Karpas-422 (cell line): ENCODE measurements around the gene RGS3. TPM values are rescaled to one million over a fixed set of nuclear protein-coding genes. Genes with fewer than 3 reads are reported as not detected.

Experiments used
- DNase-seq: peaks from one replicate; pipeline ENCODE4 v3.0.0-alpha.2; 2015
- H2AFZ ChIP-seq: fragments of 200-600 bp; sonication (generic); 2 replicates; pipeline ENCODE4 v1.6.1; 2014; ENCODE audit warnings: antibody characterized with exemption, low read length, mixed read lengths
- H3K27ac ChIP-seq: fragments of 200-600 bp; sonication (generic); 2 replicates; pipeline ENCODE4 v1.5.1; 2014; ENCODE audit warnings: mild to moderate bottlenecking, low read length, moderate library complexity
- H3K27me3 ChIP-seq: fragments of 200-600 bp; sonication (generic); 2 replicates; pipeline ENCODE4 v1.6.1; 2014; ENCODE audit warnings: low read length, mixed read lengths
- H3K36me3 ChIP-seq: fragments of 200-600 bp; sonication (generic); 2 replicates; pipeline ENCODE4 v1.6.1; 2014; ENCODE audit warnings: low read length, mixed read lengths; ENCODE audit not compliant: insufficient read depth
- H3K4me1 ChIP-seq: fragments of 200-600 bp; sonication (generic); 2 replicates; pipeline ENCODE4 v1.6.1; 2014; ENCODE audit warnings: mild to moderate bottlenecking, low read length, mixed read lengths
- H3K4me2 ChIP-seq: fragments of 200-600 bp; sonication (generic); 2 replicates; pipeline ENCODE4 v1.6.1; 2014; ENCODE audit warnings: low read length, low read depth, mild to moderate bottlenecking; ENCODE audit not compliant: poor library complexity, severe bottlenecking
- H3K4me3 ChIP-seq: fragments of 200-600 bp; sonication (generic); 2 replicates; pipeline ENCODE4 v1.5.1; 2014; ENCODE audit warnings: mild to moderate bottlenecking, antibody characterized with exemption, low read length, mixed read lengths
- H3K79me2 ChIP-seq: fragments of 200-600 bp; sonication (generic); 2 replicates; pipeline ENCODE4 v1.6.1; 2014; ENCODE audit warnings: mild to moderate bottlenecking, low read length, mixed read lengths
- H3K9ac ChIP-seq: fragments of 200-600 bp; sonication (generic); 2 replicates; pipeline ENCODE4 v1.6.0; 2014; ENCODE audit warnings: low read length
- H3K9me2 ChIP-seq: fragments of 200-600 bp; sonication (generic), shearing (Covaris generic); replicated peaks from 2 replicates; pipeline ENCODE4 v1.6.0; 2014; ENCODE audit warnings: mild to moderate bottlenecking, low read length, moderate library complexity; ENCODE audit not compliant: insufficient read depth
- H3K9me3 ChIP-seq: fragments of 300-700, 200-600 bp; sonication (generic); 2 replicates; pipeline ENCODE4 v1.6.1; 2014; ENCODE audit warnings: low read length, mixed read lengths
- H4K20me1 ChIP-seq: fragments of 200-600 bp; sonication (generic); 2 replicates; pipeline ENCODE4 v1.6.1; 2014; ENCODE audit warnings: mild to moderate bottlenecking, antibody characterized with exemption, low read length, low read depth; ENCODE audit not compliant: insufficient read depth
- total RNA-seq: library from RNA; depleted of rRNA; stranded (reverse); fragments of >200 nt; shearing (Covaris generic); gene quantifications from 2 replicates; pipeline ENCODE4 v1.2.3, GENCODE V29; 2014; ENCODE audit warnings: low replicate concordance

Gene RGS3
- total RNA-seq, 1 experiment from 2014 or later: 1.3 TPM

DNA sequence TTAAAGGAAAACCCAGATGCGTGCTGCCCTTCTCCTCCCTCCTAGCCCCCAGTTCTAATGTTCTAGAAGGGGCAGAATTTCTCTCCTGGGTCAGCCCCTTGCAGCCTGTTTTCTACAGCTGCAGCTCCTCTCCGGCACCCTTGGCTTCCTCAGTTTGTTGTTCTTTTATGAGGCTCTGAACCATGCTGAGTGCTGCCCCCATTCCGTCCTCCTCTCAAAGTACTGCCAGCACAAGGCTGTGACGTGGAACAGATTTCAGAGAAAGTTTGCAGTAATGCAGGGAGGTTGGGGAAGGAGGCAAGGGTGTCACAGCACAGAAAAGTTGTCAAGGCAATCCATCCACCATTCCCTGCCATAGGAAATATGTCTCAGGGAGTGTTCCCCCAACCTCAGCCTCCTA is 63.3 kb downstream of the RGS3 start:
- H3K4me2 ChIP-seq: no peak overlapping the region
- H3K9ac ChIP-seq: no peak overlapping the region
- H3K27me3 ChIP-seq: no peaks in the 10 kb centered on the region
- H3K9me2 ChIP-seq: no peaks in the 10 kb centered on the region
- no peak overlapping the region for H2AFZ ChIP-seq
- H4K20me1 ChIP-seq: no peaks in the 10 kb centered on the region; the same call in 1 of the 2 replicates
- H3K9me3 ChIP-seq: no peaks in the 10 kb centered on the region
- peaks cover 21% of the 10 kb centered on the region for H3K4me1 ChIP-seq
- H3K27ac ChIP-seq: no peak overlapping the region
- DNase-seq: no peak
- no peaks in the 10 kb centered on the region for H3K79me2 ChIP-seq
- no peaks in the 10 kb centered on the region for H3K36me3 ChIP-seq
- H3K4me3 ChIP-seq: no peak overlapping the region

DNA sequence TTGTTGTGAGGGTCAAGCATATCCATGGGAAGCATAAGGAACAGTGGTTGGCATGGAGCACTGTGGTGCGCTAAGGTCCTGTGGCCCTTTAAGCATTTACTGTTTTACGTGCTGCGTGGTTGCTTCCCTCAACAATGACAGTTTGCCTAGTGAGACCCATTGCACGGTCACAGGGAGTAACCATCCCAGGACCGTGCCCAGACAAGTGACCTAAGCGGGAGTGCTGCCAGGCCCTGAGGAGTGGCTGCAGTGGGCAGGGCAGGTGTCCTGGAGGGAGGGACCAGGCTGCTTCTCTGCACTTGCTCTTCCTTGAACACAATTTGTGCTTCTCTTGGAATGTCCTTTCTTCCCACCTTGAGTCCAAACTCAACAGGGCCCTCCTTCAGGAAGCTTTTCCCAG is 64.6 kb downstream of the RGS3 start:
- Histone ChIP-seq H3K4me2 (no peak overlapping the region), H3K9me2 (no peaks in the 10 kb centered on the region), H3K79me2 (no peaks in the 10 kb centered on the region), H2AFZ (no peak overlapping the region), H3K9ac (no peak overlapping the region), H3K9me3 (no peaks in the 10 kb centered on the region), H4K20me1 (no peaks in the 10 kb centered on the region; the same call in 1 of the 2 replicates), H3K36me3 (no peaks in the 10 kb centered on the region), H3K4me1 (peaks cover 9% of the 10 kb centered on the region), H3K4me3 (no peak overlapping the region), H3K27ac (no peak overlapping the region), H3K27me3 (no peaks in the 10 kb centered on the region)
- DNase-seq: no peak

DNA sequence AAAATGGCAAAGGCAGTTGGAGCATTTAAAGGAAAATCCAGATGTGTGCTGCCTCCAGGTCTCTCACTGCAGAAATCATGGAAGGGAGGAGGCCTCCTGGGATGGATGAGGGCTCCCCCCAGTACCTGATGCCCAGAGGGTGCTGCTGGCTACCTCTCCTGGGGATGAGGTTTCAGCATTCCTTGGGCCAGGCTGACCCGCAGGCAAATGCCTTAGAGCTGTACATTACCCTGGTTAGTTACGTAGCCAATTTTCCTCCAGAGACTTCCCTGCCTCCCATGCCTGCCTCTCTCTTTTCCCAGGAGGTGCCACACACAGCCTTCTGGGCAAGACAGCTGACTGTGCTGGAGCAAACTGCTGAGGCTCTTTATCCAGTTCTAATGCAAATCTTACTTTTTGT is 65.3 kb downstream of the RGS3 start:
- Histone ChIP-seq H4K20me1 (no peaks in the 10 kb centered on the region), H3K36me3 (no peaks in the 10 kb centered on the region), H3K79me2 (no peaks in the 10 kb centered on the region), H3K9ac (no peak overlapping the region), H2AFZ (no peak overlapping the region), H3K27me3 (no peaks in the 10 kb centered on the region), H3K4me2 (no peak overlapping the region), H3K9me2 (no peaks in the 10 kb centered on the region), H3K4me1 (peaks cover 2% of the 10 kb centered on the region; the same call in 1 of the 2 replicates), H3K27ac (no peak overlapping the region), H3K4me3 (no peak overlapping the region), H3K9me3 (no peaks in the 10 kb centered on the region)
- DNase-seq: no peak

DNA sequence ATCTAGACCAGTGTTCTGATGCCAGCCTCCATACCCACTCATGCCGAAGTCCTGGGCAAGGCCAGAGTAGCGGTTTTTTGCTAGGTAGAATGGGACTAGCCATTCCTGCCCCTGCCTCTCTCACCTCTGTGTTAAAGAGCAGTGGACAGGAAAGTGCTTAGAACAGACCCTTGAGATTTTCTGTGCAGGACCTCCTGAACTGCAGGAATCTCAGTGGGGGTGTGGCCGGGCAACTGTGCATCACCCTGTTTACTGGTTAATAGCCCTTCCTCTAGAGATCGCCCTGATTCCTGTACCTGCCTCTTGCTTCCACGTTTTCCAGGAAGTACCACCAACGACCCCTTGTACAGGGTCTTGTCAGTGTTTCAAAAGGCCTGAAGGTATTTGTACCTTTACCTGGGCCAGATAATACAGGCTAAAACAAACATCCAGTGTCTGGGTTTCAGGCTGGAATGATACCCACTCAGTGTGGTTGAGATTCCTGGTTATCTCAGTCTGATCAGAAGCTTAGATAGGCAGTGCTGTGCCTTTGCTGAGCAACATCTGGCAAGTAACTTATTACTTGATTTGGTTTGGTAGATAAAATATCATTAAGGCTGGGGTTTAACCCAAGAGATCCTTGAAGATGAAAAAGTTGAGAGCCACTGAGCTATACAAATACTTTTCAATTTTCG is 65.9 kb downstream of the RGS3 start:
- H3K9ac ChIP-seq: no peak overlapping the region
- no peak overlapping the region for H3K4me3 ChIP-seq
- no peaks in the 10 kb centered on the region for H3K79me2 ChIP-seq
- no peaks in the 10 kb centered on the region for H3K9me3 ChIP-seq
- H3K36me3 ChIP-seq: no peaks in the 10 kb centered on the region
- H3K27ac ChIP-seq: no peak overlapping the region
- no peak overlapping the region for H3K4me2 ChIP-seq
- H3K27me3 ChIP-seq: no peaks in the 10 kb centered on the region
- no peaks in the 10 kb centered on the region for H3K9me2 ChIP-seq
- no peak for DNase-seq
- H4K20me1 ChIP-seq: no peaks in the 10 kb centered on the region
- no peak overlapping the region for H2AFZ ChIP-seq
- no peaks in the 10 kb centered on the region for H3K4me1 ChIP-seq

DNA sequence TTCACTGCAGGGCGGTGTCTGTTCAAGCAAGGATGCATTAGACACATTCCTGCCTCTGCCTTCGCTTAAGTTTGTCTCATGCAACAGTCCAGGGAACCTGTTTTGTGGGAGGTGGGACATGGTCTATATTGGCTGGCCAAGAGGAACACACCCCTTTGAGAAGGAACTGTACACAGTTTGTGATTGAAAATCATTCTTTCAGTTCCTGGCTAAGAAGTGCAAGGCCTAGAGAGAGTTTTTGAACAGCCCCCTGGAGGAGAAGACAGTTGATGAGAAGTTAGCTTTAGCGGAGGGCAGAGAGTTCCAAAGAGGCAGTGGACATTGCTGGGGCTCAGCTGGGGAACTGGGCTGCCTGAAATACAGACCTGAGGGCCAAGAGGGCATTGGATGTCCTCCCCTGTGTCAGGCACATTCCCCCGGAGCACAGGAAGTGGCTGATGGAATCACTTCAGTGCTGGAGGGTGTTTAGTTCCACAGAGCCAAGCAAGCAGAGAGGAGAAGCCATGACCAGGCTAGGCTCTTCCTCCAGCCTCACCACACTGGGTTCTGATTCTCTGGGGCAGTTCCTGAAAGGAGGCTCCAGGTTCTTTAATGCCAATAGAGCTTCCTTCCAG is 66.6 kb downstream of the RGS3 start:
- no peak overlapping the region for H3K27ac ChIP-seq
- H3K79me2 ChIP-seq: no peaks in the 10 kb centered on the region
- no peaks in the 10 kb centered on the region for H4K20me1 ChIP-seq
- no peaks in the 10 kb centered on the region for H3K36me3 ChIP-seq
- H3K4me1 ChIP-seq: no peaks in the 10 kb centered on the region
- H3K9ac ChIP-seq: no peak overlapping the region
- H3K4me2 ChIP-seq: no peak overlapping the region
- no peaks in the 10 kb centered on the region for H3K27me3 ChIP-seq
- no peak for DNase-seq
- H2AFZ ChIP-seq: no peak overlapping the region
- H3K9me2 ChIP-seq: no peaks in the 10 kb centered on the region
- no peak overlapping the region for H3K4me3 ChIP-seq
- H3K9me3 ChIP-seq: no peaks in the 10 kb centered on the region

DNA sequence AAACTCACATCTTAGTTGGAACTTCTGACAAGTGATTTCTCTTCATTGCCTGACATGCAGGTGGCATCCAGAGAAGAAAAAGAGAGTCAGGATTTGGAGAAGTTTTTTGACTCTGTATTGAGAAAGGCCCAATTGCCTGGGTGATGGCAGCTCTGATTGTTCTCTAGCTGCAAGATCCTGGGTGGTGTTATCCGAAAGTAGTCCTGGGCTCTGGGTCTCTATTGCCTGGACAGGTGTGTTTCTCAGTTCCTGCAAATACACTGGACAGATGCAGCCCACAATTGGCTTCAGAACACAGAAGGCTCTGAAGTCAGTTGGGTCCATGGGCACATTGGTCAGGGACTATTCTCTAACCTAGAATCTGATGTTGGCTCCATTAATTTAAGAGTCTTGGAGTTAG is 67.4 kb downstream of the RGS3 start:
- no peak overlapping the region for H2AFZ ChIP-seq
- no peak overlapping the region for H3K9ac ChIP-seq
- DNase-seq: no peak
- H3K79me2 ChIP-seq: no peaks in the 10 kb centered on the region
- no peak overlapping the region for H3K4me3 ChIP-seq
- H3K9me3 ChIP-seq: no peaks in the 10 kb centered on the region
- H3K4me2 ChIP-seq: no peak overlapping the region
- no peaks in the 10 kb centered on the region for H3K4me1 ChIP-seq
- H3K36me3 ChIP-seq: no peaks in the 10 kb centered on the region
- no peak overlapping the region for H3K27ac ChIP-seq
- no peaks in the 10 kb centered on the region for H4K20me1 ChIP-seq
- H3K27me3 ChIP-seq: no peaks in the 10 kb centered on the region
- no peaks in the 10 kb centered on the region for H3K9me2 ChIP-seq

DNA sequence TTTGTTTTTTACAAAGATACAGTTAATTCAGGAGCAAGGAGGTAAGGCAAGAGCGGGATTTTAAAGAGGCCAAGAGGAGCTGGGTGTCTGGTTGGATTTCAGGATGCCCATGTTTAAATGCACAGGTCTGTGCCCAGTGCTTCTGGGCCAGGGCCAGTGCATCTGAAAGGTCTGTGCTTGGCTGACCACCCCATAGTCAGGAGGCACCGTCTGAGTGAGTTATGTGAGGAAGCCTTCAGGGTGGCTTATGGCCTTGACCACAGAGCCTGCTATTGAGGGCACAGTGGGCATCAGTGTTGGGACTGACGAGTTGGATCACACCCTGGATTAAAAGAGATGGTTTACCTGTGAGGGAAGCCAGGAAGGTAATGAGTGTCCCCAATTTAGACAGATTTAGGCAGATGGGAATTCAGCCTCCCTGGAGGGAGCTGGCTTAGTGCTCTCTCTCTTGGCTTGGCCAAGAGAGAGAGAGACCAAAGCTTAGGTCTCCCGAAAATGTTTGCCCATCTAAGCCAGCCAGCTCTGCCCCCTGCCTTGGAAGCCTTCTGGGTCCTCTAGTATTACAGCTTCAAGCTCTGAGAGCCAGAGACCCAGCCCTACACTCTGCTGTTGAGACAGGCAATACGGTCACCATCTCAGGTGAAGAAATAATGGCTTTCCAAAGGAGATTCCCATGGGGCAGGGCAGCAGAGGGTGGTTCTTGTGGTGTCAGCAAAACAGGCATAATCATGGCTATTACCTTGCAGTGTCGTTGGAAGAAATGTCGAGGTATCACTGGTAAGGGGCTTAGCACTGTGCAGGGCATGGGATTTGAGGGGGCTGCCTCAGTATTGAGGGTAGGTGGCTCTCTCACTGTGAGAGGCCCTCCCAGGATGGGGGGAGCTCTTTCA is 68.6 kb downstream of the RGS3 start:
- Histone ChIP-seq H2AFZ (no peak overlapping the region), H3K27ac (no peak overlapping the region), H3K79me2 (no peaks in the 10 kb centered on the region), H3K4me2 (no peak overlapping the region), H3K27me3 (no peaks in the 10 kb centered on the region), H3K4me3 (no peak overlapping the region), H3K9me3 (no peaks in the 10 kb centered on the region), H3K9me2 (no peaks in the 10 kb centered on the region), H4K20me1 (no peaks in the 10 kb centered on the region), H3K4me1 (no peaks in the 10 kb centered on the region), H3K9ac (no peak overlapping the region), H3K36me3 (no peaks in the 10 kb centered on the region)
- no peak for DNase-seq

DNA sequence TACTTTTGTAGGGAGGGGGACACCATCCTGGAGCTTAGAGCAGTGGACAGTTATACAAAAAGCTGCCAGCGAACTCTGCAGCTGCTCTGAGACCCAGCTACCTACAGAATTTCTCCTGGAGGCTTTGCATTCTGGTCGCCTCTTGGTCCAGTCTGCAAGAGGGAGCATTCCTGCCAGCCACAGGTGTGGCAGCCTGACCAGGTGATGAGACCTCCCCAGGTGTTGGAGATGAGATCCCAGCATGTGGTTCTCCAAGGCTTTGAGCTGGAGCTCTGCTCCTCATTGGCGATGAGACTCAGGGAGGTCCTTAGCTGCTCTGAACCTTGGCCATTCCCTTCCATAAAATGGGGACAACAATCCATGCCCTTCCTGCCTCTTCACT is 69.3 kb downstream of the RGS3 start:
- Histone ChIP-seq H2AFZ (no peak overlapping the region), H3K36me3 (no peaks in the 10 kb centered on the region), H3K27me3 (no peaks in the 10 kb centered on the region), H3K27ac (no peak overlapping the region), H3K4me3 (no peak overlapping the region), H3K9me2 (no peaks in the 10 kb centered on the region), H3K9ac (no peak overlapping the region), H3K9me3 (no peaks in the 10 kb centered on the region), H3K4me2 (no peak overlapping the region), H3K4me1 (no peaks in the 10 kb centered on the region), H3K79me2 (no peaks in the 10 kb centered on the region), H4K20me1 (no peaks in the 10 kb centered on the region)
- DNase-seq: no peak
